ENCODE results near the gene FOXL2NB.

DNA sequence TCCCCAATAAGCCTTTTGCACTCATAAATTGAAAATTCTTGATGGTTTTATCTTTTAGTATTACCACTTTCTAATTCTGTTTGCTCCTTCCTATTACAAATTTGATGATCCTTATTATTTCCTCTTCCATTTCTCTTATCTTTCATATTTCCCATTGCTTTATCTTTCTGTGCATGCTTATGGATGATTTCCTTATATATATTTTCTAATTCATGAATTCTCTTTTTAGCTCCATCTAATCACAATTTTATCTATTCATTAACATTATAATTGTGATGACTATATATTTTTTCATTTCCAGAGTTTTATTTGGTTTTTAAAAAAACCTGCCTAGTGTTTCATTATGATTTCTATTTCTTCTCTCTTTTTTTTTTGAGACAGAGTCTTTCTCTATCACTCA is 17.9 kb downstream of the FOXL2NB start:
- TF ChIP-seq, protein P1, sequence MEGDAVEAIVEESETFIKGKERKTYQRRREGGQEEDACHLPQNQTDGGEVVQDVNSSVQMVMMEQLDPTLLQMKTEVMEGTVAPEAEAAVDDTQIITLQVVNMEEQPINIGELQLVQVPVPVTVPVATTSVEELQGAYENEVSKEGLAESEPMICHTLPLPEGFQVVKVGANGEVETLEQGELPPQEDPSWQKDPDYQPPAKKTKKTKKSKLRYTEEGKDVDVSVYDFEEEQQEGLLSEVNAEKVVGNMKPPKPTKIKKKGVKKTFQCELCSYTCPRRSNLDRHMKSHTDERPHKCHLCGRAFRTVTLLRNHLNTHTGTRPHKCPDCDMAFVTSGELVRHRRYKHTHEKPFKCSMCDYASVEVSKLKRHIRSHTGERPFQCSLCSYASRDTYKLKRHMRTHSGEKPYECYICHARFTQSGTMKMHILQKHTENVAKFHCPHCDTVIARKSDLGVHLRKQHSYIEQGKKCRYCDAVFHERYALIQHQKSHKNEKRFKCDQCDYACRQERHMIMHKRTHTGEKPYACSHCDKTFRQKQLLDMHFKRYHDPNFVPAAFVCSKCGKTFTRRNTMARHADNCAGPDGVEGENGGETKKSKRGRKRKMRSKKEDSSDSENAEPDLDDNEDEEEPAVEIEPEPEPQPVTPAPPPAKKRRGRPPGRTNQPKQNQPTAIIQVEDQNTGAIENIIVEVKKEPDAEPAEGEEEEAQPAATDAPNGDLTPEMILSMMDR (IDR thresholded peaks at IDR 0.05), result no peak
- TF ChIP-seq POLR2A (IDR thresholded peaks at IDR 0.05), result no peak
